Neural crest cell (in vitro differentiated cells): ENCODE data around the gene NPAS1. TPM values are rescaled to one million over a fixed set of nuclear protein-coding genes. Genes with fewer than 3 reads are reported as not detected.
A peak's percentile ranks its signal among the peaks of the same experiment; 100 is the strongest.

ENCODE experiments used
- DNase-seq: peaks from one replicate; pipeline ENCODE4 v3.0.0; 2021; ENCODE audit warnings: low read depth, mixed read lengths, low spot score
- H3K27ac Mint-ChIP-seq: one replicate; pipeline ENCODE4 v1.8.0; 2021; ENCODE audit warnings: mild to moderate bottlenecking, mixed read lengths; ENCODE audit not compliant: unreplicated experiment
- H3K27me3 Mint-ChIP-seq: 2 replicates; pipeline ENCODE4 v1.8.0; 2021; ENCODE audit warnings: low read depth, mild to moderate bottlenecking, mixed read lengths
- H3K36me3 Mint-ChIP-seq: 2 replicates; pipeline ENCODE4 v1.8.0; 2021; ENCODE audit warnings: low read depth, mild to moderate bottlenecking, mixed read lengths
- H3K4me1 Mint-ChIP-seq: 2 replicates; pipeline ENCODE4 v1.8.0; 2021; ENCODE audit warnings: mixed read lengths
- H3K4me3 Mint-ChIP-seq: one replicate; pipeline ENCODE4 v1.8.0; 2021; ENCODE audit warnings: mild to moderate bottlenecking, mixed read lengths
- H3K9me3 Mint-ChIP-seq: 2 replicates; pipeline ENCODE4 v1.8.0; 2021; ENCODE audit warnings: mixed read lengths
- CTCF ChIP-seq: fragments of 200-600 bp; sonication (generic); conservative IDR thresholded peaks from 2 replicates; pipeline ENCODE4 v1.5.0; 2021; ENCODE audit warnings: antibody characterized with exemption, mild to moderate bottlenecking
- total RNA-seq: library from RNA; stranded (reverse); gene quantifications from 2 replicates; pipeline ENCODE4 v1.2.1, GENCODE V29; 2021

NPAS1 gene
- total RNA-seq, 1 donor from 2014 or later = 1.5 TPM

- no peak for DNase-seq
- Mint-ChIP-seq H3K27me3 (peaks cover 11% of the 10 kb centered on the region), H3K36me3 (no peaks in the 10 kb centered on the region), H3K4me3 (peak overlapping the region; percentile 74), H3K4me1 (peaks cover 20% of the 10 kb centered on the region), H3K27ac (no peak overlapping the region), H3K9me3 (no peaks in the 10 kb centered on the region)
- no peak for TF ChIP-seq CTCF
These were observed 18.1 kb downstream of the NPAS1 start for GRCh38 chr19:47037766-47038165.

DNA sequence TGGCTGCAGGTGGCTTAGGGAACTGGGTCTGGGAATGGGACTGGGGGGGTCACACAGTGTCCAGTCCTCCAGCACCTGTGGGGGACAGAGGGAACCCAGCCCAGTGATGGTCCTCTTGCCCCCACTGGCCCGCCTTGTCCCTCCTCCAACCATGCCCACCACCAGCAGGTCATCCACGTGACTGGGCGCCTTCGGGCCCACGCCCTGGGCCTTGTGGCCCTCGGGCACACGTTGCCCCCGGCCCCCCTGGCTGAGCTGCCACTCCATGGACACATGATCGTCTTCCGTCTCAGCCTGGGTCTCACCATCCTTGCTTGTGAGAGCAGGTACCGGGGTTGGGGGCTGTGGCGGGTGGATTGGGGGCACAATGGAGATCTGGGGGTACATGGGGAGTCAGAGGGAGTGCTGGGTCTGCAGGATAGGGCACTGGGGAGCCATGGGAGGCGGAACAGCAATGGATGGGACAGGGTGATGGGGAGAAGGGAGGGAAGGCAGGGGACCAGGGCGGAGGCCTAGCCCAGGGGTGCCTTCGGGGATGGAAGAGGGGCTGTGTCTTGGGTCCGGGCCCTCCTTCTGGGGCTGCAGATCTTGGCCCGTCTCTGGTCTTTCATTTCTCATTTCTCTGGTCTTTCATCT is 19.7 kb downstream of the NPAS1 start:
- no peak for TF ChIP-seq CTCF
- H3K27ac Mint-ChIP-seq = no peak overlapping the region
- peaks cover 10% of the 10 kb centered on the region for H3K27me3 Mint-ChIP-seq
- H3K4me3 Mint-ChIP-seq = no peak overlapping the region
- H3K36me3 Mint-ChIP-seq = no peaks in the 10 kb centered on the region
- H3K4me1 Mint-ChIP-seq = peaks cover 20% of the 10 kb centered on the region
- no peaks in the 10 kb centered on the region for H3K9me3 Mint-ChIP-seq
- no peak for DNase-seq

DNA sequence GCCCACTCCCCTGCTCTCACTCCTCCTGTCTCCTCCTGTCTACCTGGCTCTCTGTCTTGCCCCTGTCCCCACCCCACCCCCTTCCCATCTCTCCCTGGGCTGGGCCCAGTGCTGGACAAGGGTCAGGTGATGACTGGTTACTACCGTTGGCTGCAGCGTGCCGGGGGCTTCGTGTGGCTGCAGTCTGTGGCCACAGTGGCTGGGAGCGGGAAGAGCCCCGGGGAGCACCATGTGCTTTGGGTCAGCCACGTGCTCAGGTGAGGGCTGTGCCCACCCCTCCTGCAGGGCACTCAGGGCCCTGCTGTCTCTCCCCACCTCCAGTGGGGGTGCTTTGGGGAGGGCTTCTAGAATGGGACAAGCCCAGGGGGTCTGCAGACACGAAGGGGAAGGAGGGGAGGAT is 21.2 kb downstream of the NPAS1 start:
- Mint-ChIP-seq H3K9me3 (no peaks in the 10 kb centered on the region), H3K4me3 (no peak overlapping the region), H3K4me1 (peaks cover 9% of the 10 kb centered on the region), H3K27me3 (no peaks in the 10 kb centered on the region), H3K27ac (no peak overlapping the region), H3K36me3 (no peaks in the 10 kb centered on the region)
- no peak for TF ChIP-seq CTCF
- no peak for DNase-seq

GRCh38 chr19:47044946-47045866 is 25.6 kb downstream of the NPAS1 start:
- TF ChIP-seq CTCF = no peak
- Mint-ChIP-seq H3K9me3 (peaks cover 3% of the 10 kb centered on the region), H3K4me1 (peaks cover 14% of the 10 kb centered on the region), H3K27me3 (peaks cover 2% of the 10 kb centered on the region), H3K27ac (no peak overlapping the region), H3K36me3 (peaks cover 5% of the 10 kb centered on the region), H3K4me3 (no peak overlapping the region)
- no peak for DNase-seq

DNA sequence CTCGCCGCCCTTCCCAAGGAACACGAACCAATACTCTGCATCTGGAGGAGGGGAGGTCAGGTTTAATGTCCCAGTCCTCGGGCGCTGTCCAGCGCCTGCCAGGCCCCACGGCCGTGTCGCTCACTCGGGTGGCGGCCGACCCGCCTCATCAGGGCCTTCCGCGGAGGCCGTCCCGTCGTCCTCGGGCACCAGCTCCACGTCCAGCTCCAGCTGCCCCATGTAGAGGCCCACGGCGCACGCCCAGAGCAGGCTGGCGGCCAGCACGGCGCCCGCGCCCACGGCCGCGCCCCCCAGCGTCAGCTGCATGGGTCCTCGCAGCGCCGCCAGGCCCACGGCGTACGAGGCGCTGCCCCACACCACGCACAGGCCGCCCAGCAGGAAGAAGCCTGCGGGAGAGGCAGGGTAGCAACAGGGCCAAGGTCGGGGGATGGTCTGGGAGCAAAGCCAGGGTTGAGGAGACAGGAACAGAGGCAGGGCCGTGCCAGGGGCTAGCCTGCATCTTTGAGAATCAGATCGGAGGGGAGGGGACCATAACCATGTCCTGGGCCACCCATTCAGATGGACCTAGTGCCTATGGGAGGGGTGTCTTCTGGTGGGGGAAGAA is 26.3 kb downstream of the NPAS1 start:
- Mint-ChIP-seq H3K4me3 (peak overlapping the region; percentile 100), H3K4me1 (peaks cover 14% of the 10 kb centered on the region), H3K27me3 (peaks cover 2% of the 10 kb centered on the region), H3K9me3 (peaks cover 3% of the 10 kb centered on the region), H3K36me3 (peaks cover 5% of the 10 kb centered on the region), H3K27ac (no peak overlapping the region)
- DNase-seq = no peak
- TF ChIP-seq CTCF = no peak
